HG02588 (cell line): ENCODE data around the gene LCE2A.
"Not testable (repeated sequence)": the region's sequence is repeated elsewhere in the genome, so short reads cannot be mapped to it uniquely, and the experiment has no call there.

Experiments used
- ATAC-seq: cut with Tn5 transposase; IDR thresholded peaks from one replicate; pipeline ENCODE4 v1.9.1; 2021; ENCODE audit warnings: mild to moderate bottlenecking, moderate library complexity; ENCODE audit not compliant: unreplicated experiment

The LCE2A gene, protein sequence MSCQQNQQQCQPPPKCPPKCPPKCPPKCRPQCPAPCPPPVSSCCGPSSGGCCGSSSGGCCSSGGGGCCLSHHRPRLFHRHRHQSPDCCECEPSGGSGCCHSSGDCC

DNA sequence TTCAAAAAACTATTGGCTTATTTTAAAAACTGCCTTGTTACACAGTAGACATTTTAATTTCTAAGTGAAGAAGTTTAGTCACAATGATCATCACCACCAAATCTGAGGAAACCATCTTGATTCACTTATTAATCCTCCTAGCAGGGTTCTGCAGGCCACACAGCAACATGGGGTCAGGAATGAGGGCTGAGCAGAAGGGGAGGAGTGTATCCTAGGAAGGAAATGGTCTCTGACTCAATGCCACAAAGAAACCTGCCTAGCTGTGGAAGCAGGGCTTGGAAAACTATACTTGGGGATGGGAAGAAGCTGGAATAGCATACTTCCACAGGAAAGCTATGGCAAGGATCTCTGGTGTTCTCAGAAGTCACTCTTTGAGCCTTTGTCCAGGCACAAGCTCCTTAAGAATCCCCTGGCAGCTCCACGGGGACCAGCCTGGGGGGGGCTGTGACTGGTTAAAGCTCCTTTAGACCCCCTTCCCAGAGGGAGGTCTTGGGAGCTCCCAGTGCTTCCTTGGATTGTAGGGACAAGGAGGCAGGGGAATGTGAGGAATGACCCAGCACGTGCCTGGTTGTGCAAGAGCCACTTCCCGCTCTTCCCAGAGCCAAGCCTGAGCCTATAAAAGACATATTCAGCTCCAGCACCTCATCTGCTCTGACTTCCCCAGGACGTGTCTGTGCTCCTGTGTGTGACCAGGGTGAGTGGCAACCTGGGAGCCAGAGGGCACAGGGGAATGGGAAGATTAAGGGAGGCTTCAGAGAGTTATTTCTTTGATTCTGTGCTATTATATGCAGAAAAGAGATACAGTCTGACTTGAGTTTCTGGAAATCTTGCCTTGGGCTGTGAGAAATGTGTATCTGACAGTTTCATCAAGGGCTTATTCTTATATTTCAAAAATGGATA lies at the start of gene LCE2A:
Gene LCE2A, plus strand, starts transcription at position 645 of the 900 bp plus-strand sequence. CDS start 557 bp downstream, outside the sequence.
- no peak for ATAC-seq

DNA sequence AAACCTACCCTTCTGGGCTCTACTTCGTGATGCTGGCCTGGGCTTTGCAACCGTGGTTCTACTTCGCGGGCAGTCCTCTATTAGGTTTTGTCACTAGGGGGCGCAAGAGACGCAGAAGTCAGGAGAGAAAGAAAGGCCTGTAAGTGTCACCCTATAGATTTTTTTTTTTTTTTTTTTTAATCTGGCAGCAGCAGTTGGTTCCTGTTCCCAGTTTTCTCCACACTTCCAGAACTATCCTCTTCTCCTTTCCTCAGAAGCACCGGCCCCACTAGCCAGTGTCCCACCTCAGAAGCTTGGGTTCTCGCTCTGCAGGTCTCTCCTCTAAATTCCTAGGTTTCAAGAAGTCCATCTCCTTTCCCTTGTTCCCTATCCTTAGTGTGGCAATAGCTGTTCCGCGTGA lies 44.0 kb upstream of the LCE2A start:
- no peak for ATAC-seq

DNA sequence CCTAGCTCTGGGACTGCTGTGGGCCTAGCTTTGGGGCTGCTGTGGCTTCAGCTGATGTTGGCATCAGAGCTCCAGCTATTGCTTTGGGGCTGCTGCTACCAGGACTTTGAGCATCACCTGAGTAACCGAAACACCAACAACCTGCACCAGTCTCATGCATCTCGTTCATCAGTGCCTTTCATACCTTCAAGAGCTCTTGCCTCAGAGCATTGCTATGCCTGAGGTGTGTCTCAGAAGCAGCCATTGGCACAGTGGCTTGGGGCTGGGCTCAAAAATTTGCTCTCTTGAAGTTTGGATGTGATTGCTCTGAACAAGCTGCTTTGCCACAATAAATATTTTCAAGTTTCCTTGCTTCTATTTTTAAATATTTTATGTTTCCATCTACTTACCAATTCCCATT lies 41.7 kb upstream of the LCE2A start:
- no peak for ATAC-seq

DNA sequence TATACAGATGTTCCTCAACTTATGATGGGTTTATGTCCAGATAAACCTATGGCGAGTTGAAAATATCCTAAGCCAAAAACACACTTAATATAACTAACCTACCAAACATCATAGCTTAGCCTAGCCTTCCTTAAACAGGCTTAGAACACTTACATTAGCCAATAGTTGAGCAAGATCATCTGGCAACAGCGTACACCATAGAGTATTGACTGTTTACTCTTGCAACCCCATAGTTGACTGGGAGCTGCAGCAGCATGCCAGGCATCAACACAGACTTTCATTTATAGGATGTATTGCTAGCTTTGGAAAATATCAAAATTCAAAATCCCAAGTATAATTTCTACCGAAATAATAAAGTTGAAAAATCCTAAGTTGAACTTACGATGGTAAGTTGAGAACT lies 40.5 kb upstream of the LCE2A start:
- no peak for ATAC-seq

DNA sequence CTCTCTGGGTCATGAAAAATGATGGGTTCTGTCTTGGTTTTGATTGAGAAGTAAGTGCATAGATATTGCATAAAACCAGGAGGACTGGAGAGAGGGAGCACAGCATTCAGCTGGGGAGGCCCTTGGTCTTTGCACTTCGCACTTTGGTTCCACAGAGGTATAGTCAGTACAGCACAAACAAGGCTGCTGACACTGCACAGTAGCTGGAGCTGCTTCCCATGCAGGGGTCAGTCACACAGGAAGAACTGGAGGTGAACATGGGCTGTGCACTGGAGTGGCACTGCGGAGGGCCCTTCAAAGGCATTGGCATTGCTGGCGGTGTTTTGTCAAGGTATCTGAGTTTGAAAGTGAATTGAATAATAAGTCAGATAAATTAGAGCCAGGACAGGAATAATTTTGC lies 39.5 kb upstream of the LCE2A start:
- ATAC-seq: no peak

DNA sequence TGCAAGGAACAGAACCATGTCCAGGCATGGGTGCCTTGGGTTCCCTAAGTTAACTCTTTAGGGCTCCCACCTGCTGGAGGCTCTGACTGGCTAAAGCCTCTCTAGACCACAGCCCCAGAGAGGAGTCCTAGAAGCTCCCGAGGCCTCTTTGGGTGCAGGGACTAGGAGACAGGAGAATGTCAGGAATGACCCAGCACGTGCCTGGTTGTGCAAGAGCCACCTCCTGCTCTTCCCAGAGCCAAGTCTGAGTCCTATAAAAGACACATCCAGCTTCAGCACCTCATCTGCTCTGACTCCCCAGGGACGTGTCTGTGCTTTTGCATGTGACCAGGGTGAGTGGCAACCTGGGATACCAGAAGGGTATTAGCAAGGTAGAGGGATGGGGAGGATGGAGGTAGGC lies 35.0 kb upstream of the LCE2A start, which contains the start of gene LCE2D:
Gene LCE2D, plus strand, starts transcription at position 283 of the 400 bp plus-strand sequence. CDS start 726 bp downstream, outside the sequence.
- no peak for ATAC-seq

DNA sequence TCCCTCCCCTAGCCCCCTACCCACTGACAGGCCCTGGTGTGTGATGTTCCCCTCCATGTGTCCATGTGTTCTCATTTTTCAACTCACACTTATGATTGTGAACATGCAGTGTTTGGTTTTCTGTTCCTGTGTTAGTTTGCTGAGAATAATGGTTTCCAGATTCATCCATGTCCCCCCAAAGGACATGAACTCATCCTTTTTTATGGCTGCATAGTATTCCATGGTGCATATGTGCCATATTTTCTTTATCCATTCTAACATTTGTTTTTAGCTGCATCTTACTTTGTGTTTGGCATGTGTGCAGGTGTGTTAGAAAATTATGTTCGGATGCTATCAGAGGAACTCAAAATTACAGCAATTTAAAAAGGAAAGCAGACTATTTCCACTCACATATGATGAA lies 32.0 kb upstream of the LCE2A start:
- not testable (repeated sequence) for ATAC-seq

DNA sequence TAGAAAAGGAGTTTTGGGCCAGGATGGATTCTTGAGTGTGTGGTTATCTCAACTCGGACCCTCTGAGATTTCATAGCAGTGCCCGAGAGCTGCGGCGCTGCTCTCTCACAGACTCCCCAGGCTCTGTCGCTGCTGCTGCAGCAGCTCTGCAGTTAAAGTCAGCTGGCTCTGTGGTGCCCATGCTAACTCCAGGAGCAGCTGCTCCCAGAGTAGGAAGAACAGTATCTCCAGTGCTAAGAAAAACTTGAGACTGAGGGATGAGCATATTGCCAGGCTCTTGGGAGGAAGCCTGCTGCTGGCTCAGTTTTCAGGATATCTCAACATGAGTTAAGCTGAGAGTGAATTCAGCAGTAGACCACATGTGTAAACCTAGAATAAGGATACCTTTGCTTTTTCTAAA lies 30.5 kb upstream of the LCE2A start:
- ATAC-seq: no peak

DNA sequence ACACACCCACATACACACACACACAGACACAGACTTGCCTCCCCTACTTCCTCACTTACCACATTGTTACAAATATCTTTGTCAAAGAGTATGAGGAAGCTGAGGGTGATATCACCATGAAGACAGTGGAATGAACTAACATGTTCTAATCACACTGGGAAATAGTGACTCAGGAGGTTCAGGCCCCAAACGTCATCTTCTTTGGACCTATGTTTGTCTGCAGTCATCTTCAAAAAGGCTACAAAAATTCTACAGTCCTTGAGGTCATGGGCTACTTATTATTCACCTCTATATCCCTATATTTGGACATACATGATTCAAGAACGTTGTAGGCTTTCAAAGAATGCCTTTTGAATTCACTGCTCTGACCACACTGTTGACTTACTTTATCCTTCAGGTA lies 25.1 kb upstream of the LCE2A start:
- ATAC-seq: no peak

DNA sequence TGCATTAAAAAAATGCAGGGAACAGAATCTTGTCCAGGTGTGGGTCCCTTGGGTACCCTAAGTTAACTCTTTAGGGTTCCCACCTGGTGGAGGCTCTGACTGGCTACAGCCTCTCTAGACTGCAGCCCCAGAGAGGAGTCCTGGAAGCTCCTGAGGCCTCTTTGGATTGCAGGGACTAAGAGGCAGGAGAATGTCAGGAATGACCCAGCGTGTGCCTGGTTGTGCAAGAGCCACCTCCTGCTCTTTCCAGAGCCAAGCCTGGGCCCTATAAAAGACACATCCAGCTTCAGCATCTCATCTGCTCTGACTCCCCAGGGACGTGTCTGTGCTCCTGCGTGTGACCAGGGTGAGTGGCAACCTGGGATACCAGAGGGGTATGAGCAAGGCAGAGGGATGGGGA lies 23.2 kb upstream of the LCE2A start, which contains the start of gene LCE2C:
Gene LCE2C, plus strand, starts transcription at position 297 of the 400 bp plus-strand sequence. CDS start 737 bp downstream, outside the sequence.
- ATAC-seq: not testable (repeated sequence)

DNA sequence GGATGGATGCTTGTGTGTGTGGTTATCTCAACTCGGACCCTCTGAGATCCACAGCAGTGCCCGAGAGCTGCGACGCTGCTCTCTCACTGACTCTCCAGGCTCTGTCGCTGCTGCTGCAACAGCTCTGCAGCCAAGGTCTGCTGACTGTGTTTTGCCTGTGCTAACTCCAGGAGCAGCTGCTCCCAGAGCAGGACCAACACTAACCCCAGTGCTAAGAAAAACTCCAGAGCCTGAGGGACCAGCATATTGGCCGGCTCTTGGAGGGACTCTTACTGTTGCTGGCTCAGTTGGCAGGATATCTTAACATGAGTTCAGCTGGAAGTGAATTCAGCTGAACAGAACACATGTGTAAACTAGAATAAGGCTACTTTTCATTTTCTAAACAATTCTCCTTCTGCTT lies 18.7 kb upstream of the LCE2A start:
- no peak for ATAC-seq

DNA sequence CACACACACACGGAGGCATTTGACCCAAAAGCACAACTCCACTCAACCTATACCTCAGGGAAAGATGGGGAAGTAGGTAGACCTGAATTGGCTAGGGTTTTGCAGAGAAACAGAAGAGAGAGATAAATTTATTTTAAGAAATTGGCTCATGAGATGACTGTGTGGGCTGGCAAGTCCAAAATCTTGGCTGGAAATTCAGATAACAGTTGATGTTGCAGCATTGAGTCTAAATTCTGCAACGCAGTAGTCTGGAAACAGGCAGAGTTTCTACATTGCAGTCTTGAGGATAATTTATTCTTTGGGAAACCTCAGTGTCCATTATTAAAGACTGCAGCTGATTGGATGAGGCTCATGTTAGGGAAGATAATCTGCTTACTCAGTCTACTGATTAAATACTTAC lies 16.5 kb upstream of the LCE2A start:
- ATAC-seq: no peak

DNA sequence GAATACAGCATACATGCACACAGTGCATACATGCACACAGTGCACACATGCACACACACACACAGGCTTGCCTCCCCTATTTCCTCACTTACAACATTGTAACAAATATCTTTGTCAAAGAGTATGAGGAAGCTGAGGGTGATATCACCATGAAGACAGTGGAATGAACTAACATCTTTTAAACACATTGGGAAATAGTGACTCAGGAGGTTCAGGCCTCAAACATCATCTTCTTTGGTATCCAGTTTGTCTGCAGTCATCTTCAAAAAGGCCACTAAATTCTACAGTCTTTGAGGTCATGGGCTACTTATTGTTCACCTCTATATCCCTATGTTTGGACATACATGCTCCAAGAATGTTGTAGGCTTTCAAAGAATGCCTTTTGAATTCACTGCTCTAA lies 14.3 kb upstream of the LCE2A start:
- ATAC-seq: no peak

DNA sequence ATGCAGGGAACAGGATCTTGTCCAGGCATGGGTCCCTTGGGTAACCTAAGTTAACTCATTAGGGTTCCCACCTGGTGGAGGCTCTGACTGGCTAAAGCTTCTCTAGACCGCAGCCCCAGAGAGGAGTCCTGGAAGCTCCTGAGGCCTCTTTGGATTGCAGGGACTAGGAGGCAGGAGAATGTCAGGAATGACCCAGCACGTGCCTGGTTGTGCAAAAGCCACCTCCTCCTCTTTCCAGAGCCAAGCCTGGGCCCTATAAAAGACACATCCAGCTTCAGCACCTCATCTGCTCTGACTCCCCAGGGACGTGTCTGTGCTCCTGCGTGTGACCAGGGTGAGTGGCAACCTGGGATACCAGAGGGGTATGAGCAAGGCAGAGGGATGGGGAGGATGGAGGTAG lies 12.3 kb upstream of the LCE2A start, which contains the start of gene LCE2B:
Gene LCE2B, plus strand, starts transcription at position 301 of the 400 bp plus-strand sequence. CDS start 721 bp downstream, outside the sequence.
- not testable (repeated sequence) for ATAC-seq

DNA sequence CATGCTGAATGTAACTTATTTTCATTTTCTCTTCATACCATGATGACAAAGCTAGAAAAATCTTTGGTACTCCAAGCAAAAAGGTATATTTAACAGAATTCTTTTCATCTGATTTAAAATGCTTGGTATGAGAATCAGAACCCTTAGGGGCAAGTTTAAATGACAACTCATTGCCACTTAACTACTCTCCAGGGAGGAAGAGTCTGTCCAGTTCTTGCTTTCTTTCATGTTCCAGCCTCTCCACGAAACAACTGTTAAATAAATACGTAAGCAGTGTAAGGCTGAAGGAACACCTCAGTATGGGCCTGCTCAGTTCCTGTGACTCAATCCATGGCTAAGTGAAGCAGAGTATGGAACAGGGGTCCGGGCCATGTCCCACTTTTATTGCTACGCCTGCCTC lies 1.6 kb downstream of the LCE2A start:
- no peak for ATAC-seq

DNA sequence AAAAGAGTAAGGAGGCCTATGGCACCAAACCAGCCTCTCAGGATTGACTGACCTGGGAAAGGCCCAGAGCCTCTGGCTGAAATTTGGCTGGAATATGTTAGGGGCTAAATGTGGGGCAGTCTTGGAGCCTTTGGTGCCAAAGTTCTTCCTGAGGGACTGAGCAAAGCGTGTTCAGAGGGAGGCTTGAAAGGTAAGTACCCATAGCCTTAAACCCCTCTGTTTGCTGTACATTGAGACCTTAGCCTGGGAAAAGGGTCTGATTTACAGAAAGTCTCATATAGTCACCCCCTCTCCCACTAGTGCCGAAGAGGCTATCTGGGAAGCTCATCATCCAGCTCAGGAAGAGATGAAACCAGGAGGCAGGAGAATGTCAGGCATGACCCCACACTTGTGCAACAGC lies 9.7 kb downstream of the LCE2A start, which contains the start of gene LCE4A:
Gene LCE4A, plus strand, starts transcription at position 301 of the 400 bp plus-strand sequence. CDS start 916 bp downstream, outside the sequence.
- no peak for ATAC-seq

DNA sequence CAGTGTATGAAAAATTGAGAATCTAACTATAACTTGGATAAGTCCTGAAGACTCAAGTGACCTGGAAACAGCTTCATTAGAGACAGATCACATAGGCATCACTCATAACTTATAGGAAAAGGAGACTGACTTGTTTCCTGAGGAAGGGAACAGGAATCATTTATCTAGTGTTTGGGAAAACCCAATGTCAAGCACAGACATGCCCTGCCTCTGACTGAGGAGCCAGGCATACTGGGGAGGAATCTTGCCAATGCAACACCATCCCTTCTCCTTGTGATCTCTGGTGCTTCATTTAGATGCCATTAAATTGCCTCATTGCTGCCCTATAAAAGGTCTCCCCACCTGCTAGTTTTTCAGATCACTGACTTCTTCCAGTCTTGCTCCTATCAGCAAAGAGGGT lies 20.1 kb downstream of the LCE2A start:
- ATAC-seq: no peak

DNA sequence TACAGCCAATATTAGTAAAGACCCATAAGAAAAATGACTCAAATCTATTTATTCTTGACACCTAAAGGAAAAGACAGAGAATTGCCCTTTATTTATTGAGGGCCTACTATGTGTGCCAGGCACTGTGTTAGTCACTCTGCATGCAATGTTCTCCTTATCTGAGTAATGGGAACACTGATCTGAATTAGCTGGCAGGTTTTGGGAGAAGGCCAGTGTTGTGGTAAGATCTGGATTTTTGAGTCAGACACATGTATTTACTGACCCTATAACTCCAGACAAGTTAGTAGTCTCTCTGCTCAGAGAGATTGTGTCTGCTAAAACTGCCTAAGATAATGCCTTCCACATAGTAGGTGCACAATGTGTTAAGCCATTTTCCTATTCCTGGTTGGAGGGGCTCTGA lies 27.1 kb downstream of the LCE2A start:
- no peak for ATAC-seq

DNA sequence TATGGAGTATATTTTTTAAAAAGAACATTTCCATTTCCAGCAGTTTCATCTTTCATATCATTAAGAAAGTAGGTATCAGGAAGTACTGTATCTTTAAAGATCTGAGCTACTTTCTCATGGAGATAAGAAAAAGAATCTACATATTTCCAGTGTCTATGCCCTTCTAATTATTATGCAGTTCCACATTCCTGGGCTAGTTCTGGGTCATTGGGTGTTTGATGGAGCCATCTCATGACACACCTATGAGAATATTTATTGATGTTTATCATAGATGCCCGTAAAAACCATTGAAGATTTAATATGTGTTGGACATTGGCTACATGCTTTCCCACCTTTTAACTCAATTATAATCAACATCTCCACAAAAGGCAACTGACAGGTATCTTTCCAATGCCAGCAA lies 30.8 kb downstream of the LCE2A start:
- ATAC-seq: no peak

DNA sequence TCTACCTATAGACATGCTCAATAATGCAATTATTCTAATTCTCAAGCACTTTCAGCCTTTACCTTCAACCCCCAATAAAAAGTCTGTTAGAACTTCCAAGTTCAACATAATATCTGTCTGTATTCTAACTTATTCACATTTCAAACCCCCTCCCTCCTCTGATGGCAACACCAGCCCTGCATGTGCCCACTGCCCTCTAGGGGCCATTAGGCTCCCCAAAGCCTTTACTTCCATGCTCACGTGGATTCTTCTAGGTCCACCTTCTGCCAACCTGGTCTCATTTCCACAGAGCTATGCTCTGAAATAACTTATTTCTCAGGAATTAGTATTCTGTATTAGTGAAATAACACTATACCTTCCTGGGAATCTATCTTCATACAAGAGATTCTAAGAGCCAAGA lies 37.5 kb downstream of the LCE2A start:
- ATAC-seq: no peak

DNA sequence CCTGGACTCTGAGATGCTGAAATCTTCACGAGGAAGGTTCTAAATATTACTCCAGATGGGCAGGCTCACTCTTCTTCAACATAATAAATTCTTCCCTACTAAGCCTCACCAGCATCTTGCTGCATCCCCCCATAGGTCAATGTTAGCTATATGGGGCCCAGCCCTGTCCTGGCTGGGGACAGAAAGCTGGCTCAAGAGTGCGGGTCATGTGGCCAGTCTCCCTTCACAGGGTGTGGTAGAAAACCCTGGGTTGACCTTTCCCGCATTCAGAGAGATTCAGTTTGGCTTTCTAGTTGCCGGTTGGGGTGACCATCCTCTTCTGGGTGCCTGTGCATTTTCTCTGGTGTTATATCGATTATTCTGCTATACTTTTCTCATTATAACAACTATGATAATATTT lies 39.9 kb downstream of the LCE2A start:
- no peak for ATAC-seq

DNA sequence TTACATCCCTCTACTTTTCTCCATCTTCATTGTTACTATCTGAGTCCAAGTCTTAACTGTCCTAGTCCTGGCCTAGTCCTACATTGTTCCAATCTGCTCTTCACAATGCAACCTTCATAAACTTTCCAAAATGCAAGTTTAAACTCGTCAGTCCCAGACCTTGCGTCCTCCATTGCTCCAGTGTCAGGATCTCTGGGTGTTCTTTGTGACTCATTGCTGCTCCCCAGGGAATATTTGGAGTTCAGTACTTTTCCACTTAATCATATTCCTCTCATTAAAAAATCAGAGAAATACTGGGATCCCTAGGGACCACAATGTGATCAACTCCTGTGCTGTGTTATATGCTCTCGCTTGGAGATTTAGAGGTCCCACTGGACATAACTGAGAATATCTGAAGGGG lies 41.7 kb downstream of the LCE2A start:
- no peak for ATAC-seq
